Heart right ventricle (tissue), 16 donors: ENCODE data around the gene PLA2G4B. TPM values are rescaled to one million over a fixed set of nuclear protein-coding genes. Genes with fewer than 3 reads are reported as not detected.

ENCODE experiments used
- ATAC-seq, 8 donors: fragments of 200-7000 bp; cut with Tn5 transposase; one replicate each; pipeline ENCODE4 v1.9.1; 2020; ENCODE audit warnings: mild to moderate bottlenecking in 8 of 8, moderate library complexity in 8 of 8, moderate number of reproducible peaks in 1 of 8
- DNase-seq, 2 donors: peaks; one replicate each; pipeline ENCODE4 v3.0.0-alpha.2; 2020
- H3K27ac ChIP-seq, 10 donors: fragments of 200-600 bp; sonication (generic) in 2 of 10; one replicate each; pipeline versions ENCODE4 v1.5.0 to v1.8.0; 2020 to 2022; ENCODE audit warnings: mild to moderate bottlenecking in 3 of 10
- H3K27me3 ChIP-seq, 7 donors: fragments of 200-600 bp; one replicate each; pipeline ENCODE4 v1.8.0; 2021 to 2022; ENCODE audit warnings: mild to moderate bottlenecking in 2 of 7
- H3K36me3 ChIP-seq, 9 donors: fragments of 200-600 bp; sonication (generic) in 1 of 9; one replicate each; pipeline versions ENCODE4 v1.5.0 to v1.8.0; 2020 to 2022; ENCODE audit warnings: mild to moderate bottlenecking in 2 of 9
- H3K4me1 ChIP-seq, 9 donors: fragments of 200-600 bp; sonication (generic) in 1 of 9; one replicate each; pipeline versions ENCODE4 v1.5.0 to v1.8.0; 2020 to 2022; ENCODE audit warnings: mild to moderate bottlenecking in 4 of 9
- H3K4me3 ChIP-seq, 10 donors: fragments of 200-600 bp; sonication (generic) in 2 of 10; one replicate each; pipeline versions ENCODE4 v1.5.0 to v1.8.0; 2020 to 2022; ENCODE audit warnings: mild to moderate bottlenecking in 7 of 10, moderate library complexity in 2 of 10
- H3K9me3 ChIP-seq, 11 donors: fragments of 200-600 bp in 10 of 11; sonication (generic) in 2 of 11; one replicate each; pipeline versions ENCODE4 v1.5.0 to v1.8.0; 2013 to 2022; ENCODE audit warnings: mild to moderate bottlenecking in 2 of 11, control low read depth in 1 of 11, moderate library complexity in 1 of 11
- CTCF ChIP-seq, 9 donors: fragments of 200-600 bp; sonication (generic) in 2 of 9; IDR thresholded peaks; one replicate each; pipeline versions ENCODE4 v1.5.0 to v1.8.0; 2021 to 2022; ENCODE audit warnings: antibody characterized with exemption in 9 of 9, mild to moderate bottlenecking in 5 of 9, moderate library complexity in 1 of 9
- WGBS, 2 donors: extraction: QIAGEN DNeasy Blood & Tissue Kit; methylation state at CpG; one replicate each; pipeline ENCODE4 v1.1.7; 2013; ENCODE audit warnings: inconsistent platforms in 1 of 2; 5-methylcytosine and 5-hydroxymethylcytosine counted together
- intact Hi-C, 10 donors: fragments of 100-400 bp; cut with DNase I; formaldehyde crosslinking; loops; one replicate each; pipeline versions ENCODE4 v1.11.1 to v1.14.2; 2022
- polyA plus RNA-seq, 2 donors: library from polyadenylated mRNA; stranded (reverse); fragments of 200-250 nt; gene quantifications; one replicate each; pipeline ENCODE4 v1.2.3, GENCODE V29; 2013
- total RNA-seq, 10 donors: library from RNA; stranded (reverse); fragmentation: NEBNext Ultra II Directional in 3 of 10; extraction: Animal tissue kit (Norgen Biotek cat#: 25700) in 3 of 10; gene quantifications; one replicate each; pipeline versions ENCODE4 v1.2.1 to v1.2.4, GENCODE V29; 2021 to 2023
- donor health status: Arrhythmogenic right ventricular cardiomyopathy.
- donor health status: ischemic (EF 13 %, LVEDD 7.1; RV severe dilation, severe dysfunction).
- donor health status: healthy with polysubstance abuse.
- donor health status: DM: no; HTN: yes; CAD: no.
- donor health status: DM: no; HTN: no; CAD: no.
- donor health status: ischemic (EF 25% LVEDD 6.9; RV normal size, moderate dysfunction).
- donor health status: ischemic (EF 25% LVEDD 5.7; RV mildly dilated, moderate dysfunction).
- donor health status: healthy.
- donor health status: DM: yes; HTN: yes; CAD: no.
- donor health status: Ischemic cardiomyopathy.
- donor health status: ischemic (EF 35%, LVEDD 5.7; RV mildly dilated, moderate dysfunction).
- donor health status: nonischemic (EF 11% LVEDD 7.7; RV severe dilation, severe dysfunction).
- donor health status: DM: yes; HTN: yes; CAD: no.
- donor health status: PGD.
- donor health status: ischemic (EF 29% LVEDD 5.4; RV normal size, mild dysfunction).
- donor health status: nonischemic (EF 23%, LVEDD 6.1; RV moderate dilation, normal function).

The PLA2G4B gene
- total and polyA plus RNA-seq, 12 donors = 1.6 to 16.0 (median 3.2) TPM

- DNase-seq = no peak
- H3K27me3 ChIP-seq = no peaks in the 10 kb centered on the region
- TF ChIP-seq CTCF (IDR thresholded peaks at IDR 0.05) = no peak
- WGBS, 2 donors = 81 to 91% methylated on average over 6 of the region's 6 CpGs
- ATAC-seq = no peak
- no peak overlapping the region for H3K4me3 ChIP-seq
- no peak overlapping the region for H3K27ac ChIP-seq
- H3K9me3 ChIP-seq = no peaks in the 10 kb centered on the region
- intact Hi-C loops = no loop called here
- no peaks in the 10 kb centered on the region for H3K4me1 ChIP-seq
- H3K36me3 ChIP-seq = peaks cover 0 to 49% (median 24%) of the 10 kb centered on the region in 9 donors
Measured at GRCh38 chr15:41849204-41849603, 10.6 kb downstream of the PLA2G4B start.

- 74 to 81% methylated on average over 8 of the region's 8 CpGs for WGBS, 2 donors
- no peak overlapping the region for H3K4me3 ChIP-seq
- peaks cover 0 to 43% (median 24%) of the 10 kb centered on the region in 9 donors for H3K36me3 ChIP-seq
- H3K27ac ChIP-seq = no peak overlapping the region
- no peaks in the 10 kb centered on the region for H3K9me3 ChIP-seq
- ATAC-seq (peak in 1 of 8 donors; percentile 8), DNase-seq (no peak)
- no peaks in the 10 kb centered on the region for H3K27me3 ChIP-seq
- intact Hi-C loops = no loop called here
- no peak for TF ChIP-seq CTCF (IDR thresholded peaks at IDR 0.05)
- no peaks in the 10 kb centered on the region for H3K4me1 ChIP-seq
Measured at GRCh38 chr15:41849861-41850260, 11.2 kb downstream of the PLA2G4B start.

DNA sequence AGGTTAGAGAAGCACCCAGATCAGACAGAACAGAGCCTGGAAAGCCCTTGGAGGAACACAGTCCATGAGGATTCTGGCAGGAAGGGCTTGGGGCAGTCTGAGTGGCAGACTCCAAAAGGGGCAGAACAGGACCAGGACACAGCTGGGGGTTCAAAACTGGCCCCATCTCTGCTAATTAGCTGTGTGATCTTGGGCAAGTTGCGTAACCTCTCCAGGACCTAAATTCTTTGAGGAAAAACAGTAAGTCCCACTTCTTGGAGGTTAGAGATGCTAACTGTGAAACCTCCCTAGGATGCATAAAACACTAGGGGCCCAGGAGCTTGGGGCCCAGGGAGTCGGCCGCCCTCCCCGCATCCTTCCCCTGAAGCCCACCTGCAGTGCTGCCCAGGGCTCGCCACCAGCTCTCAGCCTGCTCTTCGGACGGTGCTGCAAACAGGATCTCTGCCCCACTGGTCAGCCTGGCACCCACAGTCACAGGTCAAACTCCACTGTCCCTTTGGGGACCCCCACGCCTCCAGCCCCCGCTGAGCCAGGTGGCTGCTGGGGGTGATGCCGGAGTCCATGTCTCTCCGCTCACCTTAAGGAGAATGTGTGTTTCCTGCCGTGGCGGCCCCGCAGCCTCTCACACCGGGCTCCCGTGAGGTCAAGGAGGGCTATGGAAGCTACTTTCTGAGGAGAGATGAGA lies 12.0 kb downstream of the PLA2G4B start:
- TF ChIP-seq CTCF (IDR thresholded peaks at IDR 0.05) = no peak
- no peak overlapping the region for H3K27ac ChIP-seq
- H3K27me3 ChIP-seq = no peaks in the 10 kb centered on the region
- ATAC-seq (no peak), DNase-seq (no peak)
- peaks cover 0 to 35% (median 24%) of the 10 kb centered on the region in 9 donors for H3K36me3 ChIP-seq
- no peaks in the 10 kb centered on the region for H3K9me3 ChIP-seq
- WGBS, 2 donors = 76 to 86% methylated on average over 16 of the region's 16 CpGs
- intact Hi-C loops = no loop called here
- H3K4me1 ChIP-seq = no peaks in the 10 kb centered on the region
- no peak overlapping the region for H3K4me3 ChIP-seq

DNA sequence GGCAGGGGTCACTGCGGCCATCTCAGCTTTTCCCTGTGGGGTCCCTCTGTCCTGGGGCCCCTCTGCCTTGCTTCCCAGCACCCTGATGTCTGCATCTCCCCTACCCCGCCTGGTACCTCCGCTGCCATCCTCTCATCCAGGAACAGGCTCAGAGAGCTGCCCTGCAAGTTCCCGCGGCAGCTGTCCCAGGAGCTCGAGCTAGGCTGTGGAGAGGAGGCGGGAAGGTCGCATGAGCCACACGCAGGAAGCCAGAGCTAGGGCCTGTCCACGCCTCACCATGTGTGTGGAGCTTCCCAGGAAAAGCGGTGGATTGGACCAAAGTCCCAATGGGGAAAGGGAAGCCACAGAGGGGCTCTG lies 12.5 kb downstream of the PLA2G4B start:
- no peak for TF ChIP-seq CTCF (IDR thresholded peaks at IDR 0.05)
- no peak overlapping the region for H3K4me3 ChIP-seq
- intact Hi-C loops = no loop called here
- H3K4me1 ChIP-seq = no peaks in the 10 kb centered on the region
- no peaks in the 10 kb centered on the region for H3K27me3 ChIP-seq
- no peak for DNase-seq
- peak in 1 of 8 donors; percentile 3 for ATAC-seq
- H3K9me3 ChIP-seq = no peaks in the 10 kb centered on the region
- H3K27ac ChIP-seq = no peak overlapping the region
- H3K36me3 ChIP-seq = peaks cover 0 to 30% (median 21%) of the 10 kb centered on the region in 9 donors
- 53 to 64% methylated on average over 11 of the region's 11 CpGs for WGBS, 2 donors
